ENCODE measurements around the gene KCNA10.
"Not testable (repeated sequence)": the region's sequence is repeated elsewhere in the genome, so short reads cannot be mapped to it uniquely, and the experiment has no call there.

KCNA10 gene

GRCh38 chr1:110529011-110529410, 10.0 kb upstream of the KCNA10 start:
- no peak for DNase-seq

- DNase-seq = no peak
Measured at GRCh38 chr1:110526201-110526780, 7.3 kb upstream of the KCNA10 start.

- no peak for DNase-seq
Measured at GRCh38 chr1:110525249-110525595, 6.2 kb upstream of the KCNA10 start.

DNA sequence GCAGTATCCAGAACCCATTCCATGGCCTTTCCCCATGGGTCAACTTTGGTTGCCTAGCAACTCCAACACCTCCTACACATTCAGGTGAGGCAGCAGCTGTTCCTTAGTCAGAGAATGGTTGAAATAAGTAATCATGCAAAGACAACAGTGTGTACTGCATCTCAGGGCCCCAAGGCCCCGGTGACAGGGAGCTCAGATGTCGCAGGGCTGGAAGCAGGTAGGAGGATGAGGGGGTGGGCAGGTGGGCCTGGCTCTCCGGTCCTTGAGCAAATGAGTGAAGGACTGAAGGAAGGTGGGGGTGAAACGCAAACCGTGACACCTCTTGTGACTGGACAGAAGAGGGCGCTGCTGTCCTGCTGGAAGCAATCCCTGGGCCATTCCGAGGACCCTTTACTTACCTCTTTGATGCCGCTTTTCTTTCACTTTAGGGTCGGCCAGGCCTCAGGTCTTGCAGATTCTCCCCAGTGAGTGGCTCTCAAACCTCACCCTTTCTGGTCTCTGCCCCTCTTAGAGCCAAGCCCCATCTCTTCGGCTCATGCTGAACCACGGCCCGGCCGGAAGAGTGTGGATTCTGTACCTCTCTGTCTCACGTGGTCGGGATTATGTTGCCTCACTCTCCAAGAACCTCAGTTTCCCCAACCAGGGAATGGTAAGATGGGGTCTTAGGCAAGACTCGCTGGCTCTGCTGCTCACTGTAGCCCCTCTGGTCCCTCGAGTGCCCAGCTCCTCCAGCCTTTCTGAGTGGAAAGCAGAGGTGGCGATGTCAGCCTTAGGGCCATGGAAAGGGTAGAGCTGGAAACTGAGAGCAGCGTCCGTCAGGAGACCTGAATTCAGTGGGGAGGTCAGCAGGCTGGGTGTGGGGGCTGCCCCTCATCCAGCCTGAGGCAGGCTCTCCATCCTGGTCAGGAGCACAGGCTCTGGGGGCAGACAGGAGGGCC, 5.6 kb upstream of the KCNA10 start:
- DNase-seq = peak; percentile 46

DNA sequence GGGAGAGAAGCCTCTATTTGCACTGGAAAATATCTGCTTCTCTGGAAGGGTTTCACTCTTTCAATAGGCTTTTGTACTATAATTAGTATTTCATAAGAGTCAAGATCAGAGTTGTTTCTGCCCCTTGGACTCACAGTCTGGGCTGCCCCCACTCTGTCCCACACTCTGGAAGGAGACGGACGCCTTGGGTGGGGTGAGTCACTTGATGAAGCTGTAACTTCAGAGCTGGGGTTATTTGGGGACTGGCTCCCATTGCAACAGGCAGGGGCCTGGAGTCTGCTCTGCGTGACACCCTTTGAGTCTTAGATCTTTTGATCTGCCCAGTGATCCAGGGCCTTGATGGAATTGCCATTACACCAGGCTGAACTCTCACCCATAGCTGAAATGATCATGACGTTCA, 4.0 kb upstream of the KCNA10 start:
- DNase-seq = no peak

DNA sequence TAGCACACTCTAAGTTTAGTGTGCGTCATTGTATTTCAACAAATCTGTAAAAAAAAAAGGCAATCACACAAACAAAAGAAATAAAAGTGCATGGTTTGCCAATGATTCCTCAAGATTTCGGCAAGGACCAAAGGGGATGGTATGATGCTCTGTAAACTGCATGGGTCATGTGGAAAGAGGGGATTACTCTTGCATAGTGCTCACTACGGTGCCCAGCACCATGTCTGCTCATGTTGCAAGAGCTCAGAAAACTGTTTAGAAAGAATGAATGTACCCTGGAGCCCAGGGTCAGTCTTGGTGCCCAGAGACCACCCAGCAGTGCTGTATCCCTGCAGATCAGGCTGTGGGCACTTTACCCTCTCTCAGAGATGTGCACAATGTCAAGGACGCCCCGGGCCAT, 3.6 kb upstream of the KCNA10 start:
- DNase-seq = no peak

- no peak for DNase-seq
Measured at GRCh38 chr1:110520827-110521226, 1.9 kb upstream of the KCNA10 start.

DNA sequence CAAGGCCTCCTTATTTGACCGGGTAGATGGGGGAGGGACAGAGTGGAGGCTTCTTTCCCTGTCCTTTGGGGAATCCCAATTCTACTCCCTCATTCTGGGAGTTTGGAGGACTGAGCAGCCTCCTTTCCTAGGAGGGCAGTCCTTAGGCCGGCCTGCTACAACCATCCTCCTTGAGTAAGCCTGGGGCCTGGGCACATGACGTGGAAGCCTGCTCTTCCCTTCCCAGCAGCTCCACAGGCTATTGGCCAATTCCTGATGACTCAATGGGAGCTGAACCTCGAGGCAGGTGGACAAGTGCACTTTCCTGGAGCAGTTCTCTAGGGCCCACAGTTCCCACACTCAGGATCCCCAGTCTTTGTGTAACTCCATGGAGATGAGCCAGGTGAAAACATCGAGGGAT, 3.1 kb downstream of the KCNA10 start:
- DNase-seq = no peak

- no peak for DNase-seq
Measured at GRCh38 chr1:110515041-110515440, 3.9 kb downstream of the KCNA10 start.

- DNase-seq = no peak
Measured at GRCh38 chr1:110513511-110513910, 5.5 kb downstream of the KCNA10 start.

- no peak for DNase-seq
Measured at GRCh38 chr1:110511436-110511835, 7.5 kb downstream of the KCNA10 start.

- DNase-seq = not testable (repeated sequence)
Measured at GRCh38 chr1:110510921-110511320, 8.1 kb downstream of the KCNA10 start.

- DNase-seq = no peak
Measured at GRCh38 chr1:110509655-110510054, 9.3 kb downstream of the KCNA10 start.

DNA sequence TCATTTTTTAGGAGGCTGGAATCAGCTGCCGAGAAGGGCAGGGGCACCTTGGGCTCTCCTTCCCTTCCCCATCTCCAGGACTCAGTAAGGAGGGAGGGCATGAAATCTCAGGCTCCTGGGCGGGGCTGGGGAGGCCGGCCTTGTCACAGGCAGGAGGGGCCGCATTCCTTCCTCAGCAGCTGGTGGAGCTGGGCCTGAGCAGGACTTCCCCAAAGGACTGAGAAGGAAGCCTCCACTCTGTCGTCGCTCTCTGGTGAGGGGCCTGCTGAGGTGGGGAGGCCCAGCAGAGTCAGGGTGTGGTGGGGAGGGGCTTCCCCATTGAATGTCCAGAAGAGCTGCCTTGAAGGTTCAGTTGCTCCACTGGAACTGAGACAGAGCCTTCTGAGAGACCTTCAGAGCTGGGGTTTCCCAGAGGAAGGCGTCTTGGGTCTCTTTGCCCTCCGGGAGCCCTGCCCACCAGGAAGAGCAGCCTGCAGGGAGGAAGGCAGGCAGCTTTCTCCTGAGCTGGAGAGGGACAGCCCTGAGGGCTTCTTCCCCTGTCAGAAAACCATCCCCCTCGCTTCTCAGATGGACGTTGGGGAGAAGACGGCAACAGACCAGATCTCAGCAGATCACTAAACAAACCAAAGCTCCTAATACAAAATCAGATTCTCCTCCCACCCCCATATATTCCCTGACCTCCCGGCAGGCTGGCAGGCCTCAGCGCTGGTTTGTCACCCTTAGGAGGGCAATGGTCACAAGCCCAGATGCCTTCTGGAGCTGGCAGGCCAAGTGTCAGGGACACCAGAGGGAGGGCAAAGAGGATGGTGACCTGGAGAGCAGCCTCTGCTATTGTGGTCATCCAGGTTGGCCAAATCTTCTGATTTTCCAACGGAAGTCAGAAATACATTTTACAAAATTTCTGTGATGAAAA, 10.7 kb downstream of the KCNA10 start:
- no peak for DNase-seq

GRCh38 chr1:110506541-110506940, 12.4 kb downstream of the KCNA10 start:
- DNase-seq = no peak

- DNase-seq = no peak
Measured at GRCh38 chr1:110505596-110505995, 13.4 kb downstream of the KCNA10 start.

DNA sequence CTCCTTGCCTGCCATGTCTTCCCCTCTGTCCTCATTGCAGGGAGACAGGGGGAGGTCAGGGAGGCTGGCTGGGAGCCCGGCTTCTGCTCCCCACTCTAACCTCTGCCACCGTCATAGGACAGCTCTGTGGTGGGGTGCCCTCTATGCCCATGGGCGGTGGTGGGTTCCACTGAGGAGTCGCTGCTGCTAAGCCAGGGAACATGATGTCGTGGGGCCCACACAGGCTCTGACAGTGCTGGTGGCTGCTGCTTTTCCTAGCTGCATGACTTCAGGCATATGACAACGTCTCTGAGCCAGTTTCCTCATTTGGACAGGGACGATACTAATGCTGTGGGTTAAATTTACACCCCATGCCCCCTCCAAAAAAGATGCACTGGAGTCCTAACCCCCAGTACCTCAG, 14.7 kb downstream of the KCNA10 start:
- DNase-seq = no peak

DNA sequence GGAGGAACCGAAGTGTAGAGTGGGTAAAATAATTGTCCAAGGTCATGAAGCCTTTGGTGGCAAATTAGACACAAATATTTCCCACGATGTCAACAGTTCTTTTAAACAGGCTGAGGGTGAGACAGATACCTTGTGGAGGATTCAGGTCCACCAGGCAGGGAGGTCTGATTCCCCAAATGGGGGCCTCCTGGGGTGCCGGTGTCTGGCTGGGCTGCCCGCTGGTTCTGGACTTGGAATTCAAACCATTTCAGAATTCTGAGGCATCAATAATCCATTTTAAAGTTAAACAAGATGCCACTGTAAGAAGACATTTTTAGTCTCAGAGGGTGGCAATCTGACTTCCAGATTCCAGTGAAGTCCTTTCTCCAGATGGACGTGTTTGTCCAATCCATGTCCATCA, 15.5 kb downstream of the KCNA10 start:
- no peak for DNase-seq

GRCh38 chr1:110502402-110503151, 16.4 kb downstream of the KCNA10 start:
- DNase-seq = no peak

DNA sequence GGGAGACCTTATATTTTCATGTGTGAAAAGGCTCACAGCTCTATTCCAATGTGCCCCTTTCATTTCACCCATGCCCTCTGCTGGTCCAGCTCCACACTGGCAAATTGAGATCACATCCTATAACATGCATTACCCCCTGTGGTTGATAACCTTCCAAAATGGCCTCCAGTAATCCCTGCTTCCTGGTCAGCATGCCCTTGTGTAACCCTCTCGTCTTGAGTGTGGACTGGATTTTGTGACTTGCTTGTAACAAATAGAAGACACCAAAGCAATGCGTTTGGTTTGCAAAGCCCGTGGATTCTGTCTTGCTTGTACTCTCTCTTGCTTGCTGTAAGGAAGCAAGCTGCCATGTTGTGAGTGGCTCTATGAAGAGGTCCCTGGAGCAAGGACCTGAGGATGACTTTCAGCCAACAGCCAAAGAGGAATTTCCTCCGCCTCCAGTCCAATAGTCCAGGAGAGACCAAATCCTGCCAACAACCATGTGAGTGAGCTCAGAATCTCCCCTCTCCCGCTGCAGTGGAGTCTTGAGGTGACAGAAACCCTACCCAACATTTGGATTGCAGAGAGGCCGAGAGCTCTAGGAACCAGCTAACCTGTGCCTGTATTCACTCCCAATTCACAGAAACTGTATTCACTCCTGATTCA, 17.4 kb downstream of the KCNA10 start:
- DNase-seq = no peak

DNA sequence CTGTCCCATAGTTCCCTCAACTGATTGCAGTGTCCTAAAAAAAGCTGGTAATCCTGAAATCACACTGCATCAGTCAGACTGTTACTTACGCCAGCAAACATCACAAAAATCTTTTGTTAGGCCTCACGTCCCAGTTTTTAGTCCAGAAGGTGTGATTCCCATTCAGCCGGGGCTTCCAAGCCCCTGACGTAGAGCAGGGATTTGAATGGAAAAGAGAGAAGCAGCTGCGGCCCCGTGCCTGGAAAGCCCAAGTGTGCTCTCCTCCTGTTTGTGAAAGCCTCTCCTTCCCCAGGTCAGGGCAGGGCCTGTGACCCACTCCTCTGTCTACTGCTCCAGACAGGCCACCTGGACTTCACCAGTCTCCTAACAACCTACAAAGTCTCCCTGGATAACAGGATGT, 20.7 kb downstream of the KCNA10 start:
- no peak for DNase-seq

GRCh38 chr1:110495926-110496600, 22.9 kb downstream of the KCNA10 start:
- DNase-seq = peak; percentile 71
